Measurements from ENCODE around the gene POLR2L.
A peak's percentile ranks its signal among the peaks of the same experiment; 100 is the strongest.

The POLR2L gene

GRCh38 chr11:816433-816779, 25.9 kb downstream of the POLR2L start:
- H3K27me3 ChIP-seq (ENCODE audit: control insufficient read depth in 1 of 2, insufficient read depth in 2 of 2, low read length in 2 of 2): no peaks in the 10 kb centered on the region
- peaks cover 28% of the 10 kb centered on the region for H3K4me1 ChIP-seq (ENCODE audit: control insufficient read depth, insufficient read depth, low read length)
- no peak overlapping the region for H3K27ac ChIP-seq (ENCODE audit: low read length)
- H3K9ac ChIP-seq (ENCODE audit: low read length in 2 of 2): no peak overlapping the region
- no peaks in the 10 kb centered on the region for H3K9me3 ChIP-seq (ENCODE audit: control insufficient read depth in 2 of 2, low read length in 2 of 2)
- peaks cover 19 to 21% of the 10 kb centered on the region in 2 donors for H3K36me3 ChIP-seq (ENCODE audit: control insufficient read depth in 2 of 2, insufficient read depth in 2 of 2, low read length in 2 of 2)
- no peak overlapping the region for H3K4me3 ChIP-seq (ENCODE audit: low read length in 2 of 2)

GRCh38 chr11:815675-816432, 26.5 kb downstream of the POLR2L start:
- no peaks in the 10 kb centered on the region for H3K27me3 ChIP-seq (ENCODE audit: control insufficient read depth in 1 of 2, insufficient read depth in 2 of 2, low read length in 2 of 2)
- no peak overlapping the region for H3K27ac ChIP-seq (ENCODE audit: low read length)
- no peak overlapping the region for H3K4me3 ChIP-seq (ENCODE audit: low read length in 2 of 2)
- H3K9ac ChIP-seq (ENCODE audit: low read length in 2 of 2): no peak overlapping the region
- peaks cover 21 to 23% of the 10 kb centered on the region in 2 donors for H3K36me3 ChIP-seq (ENCODE audit: control insufficient read depth in 2 of 2, insufficient read depth in 2 of 2, low read length in 2 of 2)
- H3K9me3 ChIP-seq (ENCODE audit: control insufficient read depth in 2 of 2, low read length in 2 of 2): no peaks in the 10 kb centered on the region
- peaks cover 28% of the 10 kb centered on the region for H3K4me1 ChIP-seq (ENCODE audit: control insufficient read depth, insufficient read depth, low read length)

- H3K27ac ChIP-seq (ENCODE audit: low read length): no peak overlapping the region
- no peaks in the 10 kb centered on the region for H3K27me3 ChIP-seq (ENCODE audit: control insufficient read depth in 1 of 2, insufficient read depth in 2 of 2, low read length in 2 of 2)
- H3K4me1 ChIP-seq (ENCODE audit: control insufficient read depth, insufficient read depth, low read length): peaks cover 27% of the 10 kb centered on the region
- no peak overlapping the region for H3K9ac ChIP-seq (ENCODE audit: low read length in 2 of 2)
- no peak overlapping the region for H3K4me3 ChIP-seq (ENCODE audit: low read length in 2 of 2)
- H3K9me3 ChIP-seq (ENCODE audit: control insufficient read depth in 2 of 2, low read length in 2 of 2): no peaks in the 10 kb centered on the region
- H3K36me3 ChIP-seq (ENCODE audit: control insufficient read depth in 2 of 2, insufficient read depth in 2 of 2, low read length in 2 of 2): peaks cover 21 to 23% of the 10 kb centered on the region in 2 donors
Measured at GRCh38 chr11:813456-814096, 28.8 kb downstream of the POLR2L start.

GRCh38 chr11:813072-813455, 29.3 kb downstream of the POLR2L start:
- Histone ChIP-seq H3K36me3 (ENCODE audit: control insufficient read depth in 2 of 2, insufficient read depth in 2 of 2, low read length in 2 of 2) (peaks cover 21 to 23% of the 10 kb centered on the region in 2 donors), H3K9me3 (ENCODE audit: control insufficient read depth in 2 of 2, low read length in 2 of 2) (no peaks in the 10 kb centered on the region), H3K9ac (ENCODE audit: low read length in 2 of 2) (no peak overlapping the region), H3K4me3 (ENCODE audit: low read length in 2 of 2) (no peak overlapping the region), H3K4me1 (ENCODE audit: control insufficient read depth, insufficient read depth, low read length) (peaks cover 26% of the 10 kb centered on the region), H3K27me3 (ENCODE audit: control insufficient read depth in 1 of 2, insufficient read depth in 2 of 2, low read length in 2 of 2) (no peaks in the 10 kb centered on the region), H3K27ac (ENCODE audit: low read length) (no peak overlapping the region)

- no peaks in the 10 kb centered on the region for H3K27me3 ChIP-seq (ENCODE audit: control insufficient read depth in 1 of 2, insufficient read depth in 2 of 2, low read length in 2 of 2)
- no peak overlapping the region for H3K27ac ChIP-seq (ENCODE audit: low read length)
- H3K9me3 ChIP-seq (ENCODE audit: control insufficient read depth in 2 of 2, low read length in 2 of 2): no peaks in the 10 kb centered on the region
- H3K9ac ChIP-seq (ENCODE audit: low read length in 2 of 2): no peak overlapping the region
- peaks cover 26% of the 10 kb centered on the region for H3K4me1 ChIP-seq (ENCODE audit: control insufficient read depth, insufficient read depth, low read length)
- H3K36me3 ChIP-seq (ENCODE audit: control insufficient read depth in 2 of 2, insufficient read depth in 2 of 2, low read length in 2 of 2): peaks cover 21 to 23% of the 10 kb centered on the region in 2 donors
- H3K4me3 ChIP-seq (ENCODE audit: low read length in 2 of 2): no peak overlapping the region
Measured at GRCh38 chr11:812390-812789, 29.9 kb downstream of the POLR2L start.

- Histone ChIP-seq H3K36me3 (ENCODE audit: control insufficient read depth in 2 of 2, insufficient read depth in 2 of 2, low read length in 2 of 2) (peaks cover 21 to 23% of the 10 kb centered on the region in 2 donors), H3K27me3 (ENCODE audit: control insufficient read depth in 1 of 2, insufficient read depth in 2 of 2, low read length in 2 of 2) (no peaks in the 10 kb centered on the region), H3K9me3 (ENCODE audit: control insufficient read depth in 2 of 2, low read length in 2 of 2) (no peaks in the 10 kb centered on the region), H3K27ac (ENCODE audit: low read length) (no peak overlapping the region), H3K4me3 (ENCODE audit: low read length in 2 of 2) (no peak overlapping the region), H3K9ac (ENCODE audit: low read length in 2 of 2) (no peak overlapping the region), H3K4me1 (ENCODE audit: control insufficient read depth, insufficient read depth, low read length) (peaks cover 26% of the 10 kb centered on the region)
Measured at GRCh38 chr11:811446-812245, 30.7 kb downstream of the POLR2L start.

GRCh38 chr11:810040-810567, 32.2 kb downstream of the POLR2L start:
- peaks cover 29% of the 10 kb centered on the region for H3K4me1 ChIP-seq (ENCODE audit: control insufficient read depth, insufficient read depth, low read length)
- peaks cover 21 to 23% of the 10 kb centered on the region in 2 donors for H3K36me3 ChIP-seq (ENCODE audit: control insufficient read depth in 2 of 2, insufficient read depth in 2 of 2, low read length in 2 of 2)
- H3K4me3 ChIP-seq (ENCODE audit: low read length in 2 of 2): peak overlapping the region; percentile 93 to 94
- peak overlapping the region; percentile 98 to 99 for H3K9ac ChIP-seq (ENCODE audit: low read length in 2 of 2)
- H3K27ac ChIP-seq (ENCODE audit: low read length): peak overlapping the region; percentile 97
- H3K27me3 ChIP-seq (ENCODE audit: control insufficient read depth in 1 of 2, insufficient read depth in 2 of 2, low read length in 2 of 2): no peaks in the 10 kb centered on the region
- H3K9me3 ChIP-seq (ENCODE audit: control insufficient read depth in 2 of 2, low read length in 2 of 2): no peaks in the 10 kb centered on the region

GRCh38 chr11:809287-810039, 32.9 kb downstream of the POLR2L start, which contains the start of gene RPLP2:
Gene RPLP2 (plus strand): TSS chr11:809967. CDS start chr11:810235, 268 bp downstream.
- Histone ChIP-seq H3K4me3 (ENCODE audit: low read length in 2 of 2) (peak within 1 kb of the TSS; percentile 93 to 94), H3K9me3 (ENCODE audit: control insufficient read depth in 2 of 2, low read length in 2 of 2) (no peaks in the 10 kb centered on the region), H3K27ac (ENCODE audit: low read length) (peak within 1 kb of the TSS; percentile 97), H3K9ac (ENCODE audit: low read length in 2 of 2) (peak within 1 kb of the TSS; percentile 98 to 99), H3K4me1 (ENCODE audit: control insufficient read depth, insufficient read depth, low read length) (peaks cover 34% of the 10 kb centered on the region), H3K36me3 (ENCODE audit: control insufficient read depth in 2 of 2, insufficient read depth in 2 of 2, low read length in 2 of 2) (peaks cover 21 to 23% of the 10 kb centered on the region in 2 donors), H3K27me3 (ENCODE audit: control insufficient read depth in 1 of 2, insufficient read depth in 2 of 2, low read length in 2 of 2) (no peaks in the 10 kb centered on the region)

- Histone ChIP-seq H3K9me3 (ENCODE audit: control insufficient read depth in 2 of 2, low read length in 2 of 2) (no peaks in the 10 kb centered on the region), H3K27ac (ENCODE audit: low read length) (peak overlapping the region; percentile 97), H3K4me3 (ENCODE audit: low read length in 2 of 2) (peak overlapping the region; percentile 93 to 94), H3K4me1 (ENCODE audit: control insufficient read depth, insufficient read depth, low read length) (peaks cover 42% of the 10 kb centered on the region), H3K27me3 (ENCODE audit: control insufficient read depth in 1 of 2, insufficient read depth in 2 of 2, low read length in 2 of 2) (no peaks in the 10 kb centered on the region), H3K9ac (ENCODE audit: low read length in 2 of 2) (peak overlapping the region; percentile 98 to 99), H3K36me3 (ENCODE audit: control insufficient read depth in 2 of 2, insufficient read depth in 2 of 2, low read length in 2 of 2) (peaks cover 20 to 23% of the 10 kb centered on the region in 2 donors)
Measured at GRCh38 chr11:808427-809286, 33.7 kb downstream of the POLR2L start.

Data from stomach smooth muscle (tissue), 2 donors.